ENCODE results near the gene TMEM200A. TPM values are rescaled to one million over a fixed set of nuclear protein-coding genes. Genes with fewer than 3 reads are reported as not detected.

The TMEM200A gene
- total RNA-seq, 4 donors from 2014 or later, result 0.42 to 1.0 (median 0.82) TPM

DNA sequence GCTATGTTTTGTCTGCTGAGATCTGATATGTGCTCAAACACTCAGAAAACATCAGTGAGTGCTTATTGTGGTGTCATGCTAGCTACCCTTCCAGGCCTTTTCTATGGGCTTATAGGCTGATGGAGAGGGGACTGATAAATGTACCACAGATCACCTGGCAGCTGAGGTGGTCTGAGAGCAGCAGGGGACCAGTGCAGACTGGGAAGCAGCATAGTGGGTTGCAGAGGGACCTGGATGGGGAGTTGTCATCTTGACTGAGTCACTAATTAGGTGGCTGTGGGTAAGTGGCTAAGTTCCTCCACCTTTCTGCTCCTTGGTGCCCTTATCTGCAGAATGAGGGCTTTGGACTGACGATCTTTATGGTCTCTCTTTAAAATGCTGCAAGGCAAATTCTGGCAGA, 2.8 kb downstream of the TMEM200A start:
- no peaks in the 10 kb centered on the region for H3K36me3 ChIP-seq
- H3K27me3 ChIP-seq, result peaks cover 7 to 41% (median 16%) of the 10 kb centered on the region in 4 donors
- WGBS, result 67% methylated on average over 1 of the region's 1 CpG
- peaks cover 13 to 21% (median 20%) of the 10 kb centered on the region in 4 donors for H3K4me1 ChIP-seq
- no peak overlapping the region for H3K27ac ChIP-seq (replicated peaks in 1 of 4)
- TF ChIP-seq POLR2A (IDR thresholded peaks at IDR 0.05; ENCODE audit: low read depth), result no peak
- DNase-seq (ENCODE audit: extremely low spot score), result peak; percentile 79
- intact Hi-C loops (cut with DNase I), result no loop called here
- no peaks in the 10 kb centered on the region for H3K9me3 ChIP-seq
- no peak overlapping the region for H3K4me3 ChIP-seq

DNA sequence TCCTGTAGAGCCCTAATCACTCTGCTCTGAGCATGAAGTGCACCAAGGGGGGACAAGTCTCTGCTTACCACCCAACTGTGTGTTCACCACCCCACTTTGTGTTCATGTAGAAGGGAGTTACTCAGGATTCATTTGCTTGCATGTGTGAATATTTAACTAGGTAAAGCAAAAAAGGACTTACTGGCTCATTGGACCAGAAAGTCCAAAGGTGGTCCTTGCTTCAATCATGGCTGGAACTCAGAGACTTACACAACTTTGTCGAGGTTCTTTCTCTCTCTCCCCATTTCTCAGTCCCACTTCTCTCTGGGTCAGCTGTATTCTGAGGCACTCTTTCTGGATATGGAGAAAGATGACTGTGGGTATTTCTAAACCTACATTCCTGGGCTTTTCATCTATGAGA, 4.0 kb downstream of the TMEM200A start:
- H3K27ac ChIP-seq (replicated peaks in 1 of 4), result no peak overlapping the region
- peaks cover 7 to 35% (median 14%) of the 10 kb centered on the region in 4 donors for H3K27me3 ChIP-seq
- H3K4me3 ChIP-seq, result no peak overlapping the region
- H3K4me1 ChIP-seq, result peaks cover 13 to 21% (median 20%) of the 10 kb centered on the region in 4 donors
- DNase-seq (ENCODE audit: extremely low spot score), result peak; percentile 47
- TF ChIP-seq POLR2A (IDR thresholded peaks at IDR 0.05; ENCODE audit: low read depth) (no peak), POLR2AphosphoS5 (IDR thresholded peaks at IDR 0.05) (no peak), EP300 (IDR thresholded peaks at IDR 0.05) (no peak)
- TF ChIP-seq, protein P1, sequence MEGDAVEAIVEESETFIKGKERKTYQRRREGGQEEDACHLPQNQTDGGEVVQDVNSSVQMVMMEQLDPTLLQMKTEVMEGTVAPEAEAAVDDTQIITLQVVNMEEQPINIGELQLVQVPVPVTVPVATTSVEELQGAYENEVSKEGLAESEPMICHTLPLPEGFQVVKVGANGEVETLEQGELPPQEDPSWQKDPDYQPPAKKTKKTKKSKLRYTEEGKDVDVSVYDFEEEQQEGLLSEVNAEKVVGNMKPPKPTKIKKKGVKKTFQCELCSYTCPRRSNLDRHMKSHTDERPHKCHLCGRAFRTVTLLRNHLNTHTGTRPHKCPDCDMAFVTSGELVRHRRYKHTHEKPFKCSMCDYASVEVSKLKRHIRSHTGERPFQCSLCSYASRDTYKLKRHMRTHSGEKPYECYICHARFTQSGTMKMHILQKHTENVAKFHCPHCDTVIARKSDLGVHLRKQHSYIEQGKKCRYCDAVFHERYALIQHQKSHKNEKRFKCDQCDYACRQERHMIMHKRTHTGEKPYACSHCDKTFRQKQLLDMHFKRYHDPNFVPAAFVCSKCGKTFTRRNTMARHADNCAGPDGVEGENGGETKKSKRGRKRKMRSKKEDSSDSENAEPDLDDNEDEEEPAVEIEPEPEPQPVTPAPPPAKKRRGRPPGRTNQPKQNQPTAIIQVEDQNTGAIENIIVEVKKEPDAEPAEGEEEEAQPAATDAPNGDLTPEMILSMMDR (IDR thresholded peaks at IDR 0.05), result no peak
- WGBS, result 100% methylated on average over 1 of the region's 1 CpG
- intact Hi-C loops (cut with DNase I), result no loop called here
- H3K36me3 ChIP-seq, result no peaks in the 10 kb centered on the region
- no peaks in the 10 kb centered on the region for H3K9me3 ChIP-seq

DNA sequence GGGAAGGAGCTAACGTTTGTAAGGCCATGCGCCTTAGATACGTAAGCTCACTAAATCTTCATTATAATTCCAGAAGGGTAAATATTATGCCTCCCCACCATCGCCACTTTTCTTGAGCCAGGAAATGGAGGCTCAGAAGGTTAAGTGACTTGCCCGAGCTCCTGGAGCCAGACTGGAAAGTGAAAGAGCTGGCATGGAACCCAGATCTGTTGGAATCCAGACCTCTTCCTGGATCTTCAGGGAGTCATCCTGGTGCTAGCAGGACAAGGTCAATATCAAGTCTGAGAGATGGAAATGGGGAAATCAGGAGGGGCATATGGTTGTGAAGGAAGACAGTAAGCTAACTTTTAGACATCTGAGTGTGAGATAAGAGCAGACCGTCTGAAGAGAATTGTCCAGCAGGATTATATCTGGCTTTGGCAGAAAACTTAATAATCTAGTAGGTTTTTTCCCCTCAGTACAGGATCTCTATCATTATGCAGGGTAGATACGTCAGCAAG, 6.2 kb downstream of the TMEM200A start:
- WGBS, result 72% methylated on average over 7 of the region's 7 CpGs
- no peak overlapping the region for H3K4me3 ChIP-seq
- intact Hi-C loops (cut with DNase I), result no loop called here
- no peak for DNase-seq (ENCODE audit: extremely low spot score)
- H3K27me3 ChIP-seq, result peaks cover 0 to 14% (median 0%) of the 10 kb centered on the region in 4 donors
- H3K9me3 ChIP-seq, result no peaks in the 10 kb centered on the region
- no peaks in the 10 kb centered on the region for H3K36me3 ChIP-seq
- no peak for TF ChIP-seq POLR2AphosphoS5 (IDR thresholded peaks at IDR 0.05)
- no peaks in the 10 kb centered on the region for H3K4me1 ChIP-seq
- H3K27ac ChIP-seq (replicated peaks in 1 of 4), result no peak overlapping the region

DNA sequence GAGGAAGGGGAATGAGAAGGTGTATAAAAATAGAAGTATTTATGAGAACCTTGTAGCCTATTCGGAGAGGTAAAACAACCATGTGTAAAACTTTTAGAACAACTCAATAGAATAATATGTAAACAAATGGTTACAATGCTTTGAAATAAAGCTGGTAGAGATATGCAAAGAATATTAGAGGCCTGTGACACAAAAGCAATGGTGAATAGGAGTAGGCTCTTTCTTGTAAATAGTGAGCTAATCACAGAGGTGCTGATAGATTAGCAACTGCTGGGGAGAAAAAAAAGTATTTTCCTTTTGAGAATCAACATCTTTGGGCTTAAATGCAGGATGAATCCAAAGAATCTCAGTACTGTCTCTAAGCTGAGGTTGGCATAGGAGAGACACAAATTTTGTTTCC, 7.0 kb downstream of the TMEM200A start:
- intact Hi-C loops (cut with DNase I), result no loop called here
- Histone ChIP-seq H3K4me1 (no peaks in the 10 kb centered on the region), H3K36me3 (no peaks in the 10 kb centered on the region), H3K27ac (replicated peaks in 1 of 4) (no peak overlapping the region), H3K27me3 (peaks cover 0 to 14% (median 0%) of the 10 kb centered on the region in 4 donors), H3K9me3 (no peaks in the 10 kb centered on the region), H3K4me3 (no peak overlapping the region)
- no peak for DNase-seq (ENCODE audit: extremely low spot score)
- TF ChIP-seq POLR2A (IDR thresholded peaks at IDR 0.05; ENCODE audit: low read depth), result no peak
- TF ChIP-seq EP300 (IDR thresholded peaks at IDR 0.05), result no peak
- no peak for TF ChIP-seq POLR2AphosphoS5 (IDR thresholded peaks at IDR 0.05)
- TF ChIP-seq, protein P1 (IDR thresholded peaks at IDR 0.05), result no peak
- WGBS, result 86% methylated on average over 1 of the region's 1 CpG

DNA sequence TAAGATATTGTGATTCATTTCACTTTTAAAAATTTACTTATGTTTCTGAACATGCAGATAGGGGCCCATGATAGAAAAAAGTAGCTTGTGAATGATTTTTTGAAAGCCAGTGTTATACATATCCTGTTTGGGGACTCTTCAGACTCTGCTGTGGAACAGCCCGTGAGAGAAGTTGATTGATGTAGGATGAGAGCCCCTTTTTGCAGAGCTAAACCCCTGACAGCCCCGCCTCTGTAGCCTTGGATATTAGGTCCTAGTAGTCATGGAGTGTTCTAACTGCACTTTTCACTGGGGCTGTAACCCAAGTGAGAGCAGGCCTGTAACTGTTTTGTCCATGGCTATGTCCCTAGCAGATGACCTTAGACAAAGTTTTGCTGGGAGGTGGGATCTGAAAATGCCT, 8.2 kb downstream of the TMEM200A start:
- DNase-seq (ENCODE audit: extremely low spot score), result no peak
- Histone ChIP-seq H3K4me1 (no peaks in the 10 kb centered on the region), H3K9me3 (no peaks in the 10 kb centered on the region), H3K36me3 (no peaks in the 10 kb centered on the region), H3K4me3 (no peak overlapping the region), H3K27me3 (peaks cover 0 to 6% (median 0%) of the 10 kb centered on the region in 4 donors), H3K27ac (replicated peaks in 1 of 4) (no peak overlapping the region)
- TF ChIP-seq EP300 (IDR thresholded peaks at IDR 0.05) (no peak), POLR2A (IDR thresholded peaks at IDR 0.05; ENCODE audit: low read depth) (no peak), POLR2AphosphoS5 (IDR thresholded peaks at IDR 0.05) (no peak)
- TF ChIP-seq, protein P1 (IDR thresholded peaks at IDR 0.05), result no peak
- WGBS, result 70% methylated on average over 2 of the region's 2 CpGs
- intact Hi-C loops (cut with DNase I), result no loop called here

DNA sequence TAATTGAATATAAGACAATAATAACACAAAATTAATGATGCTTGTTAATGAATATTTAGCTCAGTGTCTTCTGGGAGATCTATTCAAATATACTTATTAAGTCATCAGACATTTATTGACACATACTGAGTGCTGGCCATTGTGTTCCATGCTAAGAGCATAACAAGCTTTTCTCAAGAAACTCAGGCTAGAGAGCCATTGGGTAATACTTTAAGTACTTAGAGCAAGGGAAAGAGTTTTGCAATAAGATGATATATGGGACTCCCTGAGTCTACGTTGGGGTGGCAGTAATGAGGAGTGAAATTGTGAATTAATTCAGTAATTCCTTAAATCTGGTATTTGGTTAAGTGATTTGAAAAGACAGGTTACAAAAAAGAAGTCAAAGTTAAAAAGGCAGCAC, 11.1 kb downstream of the TMEM200A start:
- DNase-seq (ENCODE audit: extremely low spot score), result no peak
- no peaks in the 10 kb centered on the region for H3K36me3 ChIP-seq
- H3K9me3 ChIP-seq, result no peaks in the 10 kb centered on the region
- no peaks in the 10 kb centered on the region for H3K27me3 ChIP-seq
- WGBS, result 32% methylated on average over 1 of the region's 1 CpG
- H3K4me1 ChIP-seq, result no peaks in the 10 kb centered on the region
- H3K27ac ChIP-seq (replicated peaks in 1 of 4), result no peak overlapping the region
- H3K4me3 ChIP-seq, result no peak overlapping the region
- TF ChIP-seq, protein P1 (IDR thresholded peaks at IDR 0.05), result no peak
- no peak for TF ChIP-seq EP300 (IDR thresholded peaks at IDR 0.05)
- no peak for TF ChIP-seq POLR2AphosphoS5 (IDR thresholded peaks at IDR 0.05)
- no peak for TF ChIP-seq POLR2A (IDR thresholded peaks at IDR 0.05; ENCODE audit: low read depth)
- intact Hi-C loops (cut with DNase I), result no loop called here
